Lower leg skin (tissue), 4 donors: ENCODE data around the gene KDM4B. TPM values are rescaled to one million over a fixed set of nuclear protein-coding genes. Genes with fewer than 3 reads are reported as not detected.
A peak's percentile ranks its signal among the peaks of the same experiment; 100 is the strongest.

Source experiments
- DNase-seq, 2 donors: peaks; one replicate each; pipeline ENCODE4 v3.0.0-alpha.2; 2019; ENCODE audit warnings: low spot score in 2 of 2
- H3K4me3 ChIP-seq: fragments of 200-600 bp; sonication (generic); 2 replicates; pipeline ENCODE4 v1.5.1; 2017; ENCODE audit warnings: mild to moderate bottlenecking, low read depth; ENCODE audit not compliant: poor library complexity, severe bottlenecking
- CTCF ChIP-seq, 3 donors: fragments of 450-650 bp; IDR thresholded peaks; one replicate each; pipeline ENCODE4 v1.5.1; 2016; ENCODE audit warnings: antibody characterized with exemption in 3 of 3, mild to moderate bottlenecking in 3 of 3, moderate library complexity in 2 of 3
- POLR2A ChIP-seq, 2 donors: fragments of 450-650 bp; IDR thresholded peaks; one replicate each; pipeline ENCODE4 v1.6.1; 2016 to 2017; ENCODE audit warnings: antibody characterized with exemption in 2 of 2, mild to moderate bottlenecking in 1 of 2, moderate library complexity in 1 of 2
- WGBS, 2 donors: methylation state at CpG; one replicate each; pipeline ENCODE4 v1.1.5; 2018; 5-methylcytosine and 5-hydroxymethylcytosine counted together
- intact Hi-C: fragments of 100-400 bp; cut with DNase I; formaldehyde crosslinking; loops from one replicate; pipeline ENCODE4 v1.15.0; 2023; ENCODE audit warnings: low total_unique reads
- total RNA-seq, 4 donors: library from RNA; depleted of rRNA; stranded (reverse); fragments of >200 nt; gene quantifications; one replicate each; pipeline ENCODE4 v1.1.0, GENCODE V29; 2016

KDM4B gene
- total RNA-seq, 4 donors from 2014 or later, result 40.1 to 71.4 (median 51.3) TPM

DNA sequence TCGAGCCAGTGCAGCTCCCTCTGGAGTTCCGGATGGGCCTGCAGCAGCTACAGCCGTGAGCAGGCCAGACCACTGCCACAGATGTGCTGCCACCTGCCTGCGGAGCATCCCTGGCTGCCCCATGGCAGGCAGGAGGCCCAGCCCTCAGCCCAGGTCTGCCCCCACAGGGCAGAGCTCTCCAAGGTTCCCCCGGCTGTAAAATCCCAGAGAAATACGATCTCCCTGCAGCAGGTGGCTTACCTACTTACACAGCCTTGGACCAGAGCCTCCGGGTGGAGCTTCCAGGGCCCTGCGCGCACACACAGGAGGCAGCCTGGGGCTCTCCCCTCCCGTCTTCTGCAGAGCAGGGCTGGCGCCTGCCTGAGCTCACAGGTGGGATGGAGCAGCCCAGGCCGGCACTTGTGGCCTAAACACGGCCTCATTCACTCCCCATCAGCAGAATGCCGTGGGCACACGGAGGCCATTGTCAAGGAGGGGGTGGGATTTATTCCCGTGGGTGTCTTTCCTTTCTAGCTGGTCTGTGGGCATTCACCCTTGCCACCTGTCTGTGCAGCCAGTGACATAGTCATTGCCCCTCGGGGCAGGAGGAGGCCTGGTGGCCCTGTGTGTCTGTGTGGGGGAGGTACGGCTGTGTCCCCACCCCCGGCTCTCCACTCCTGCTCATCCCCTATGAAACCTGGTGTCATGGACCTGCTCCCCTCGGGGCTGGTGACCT is 118.0 kb downstream of the KDM4B start:
- no peak for TF ChIP-seq CTCF (IDR thresholded peaks at IDR 0.05)
- TF ChIP-seq POLR2A (IDR thresholded peaks at IDR 0.05), result no peak
- H3K4me3 ChIP-seq, result no peak overlapping the region
- intact Hi-C loops, result no loop called here
- WGBS, 2 donors, result 80 to 84% methylated on average over 16 of the region's 20 CpGs
- no peak for DNase-seq

GRCh38 chr19:5089283-5089682 is 120.4 kb downstream of the KDM4B start:
- intact Hi-C loops, result no loop called here
- WGBS, 2 donors, result 91% methylated on average over 8 of the region's 8 CpGs
- no peak overlapping the region for H3K4me3 ChIP-seq
- no peak for TF ChIP-seq CTCF (IDR thresholded peaks at IDR 0.05)
- no peak for TF ChIP-seq POLR2A (IDR thresholded peaks at IDR 0.05)
- no peak for DNase-seq

- no peak overlapping the region for H3K4me3 ChIP-seq
- TF ChIP-seq CTCF (IDR thresholded peaks at IDR 0.05), result no peak
- TF ChIP-seq POLR2A (IDR thresholded peaks at IDR 0.05), result no peak
- no peak for DNase-seq
- WGBS, 2 donors, result 44 to 67% methylated on average over 3 to 8 of the region's 18 CpGs
- intact Hi-C loops, result no loop called here
Observed at GRCh38 chr19:5090465-5091017, 121.6 kb downstream of the KDM4B start.

GRCh38 chr19:5091018-5091683 is 122.2 kb downstream of the KDM4B start:
- WGBS, 2 donors, result 21 to 27% methylated on average over 22 of the region's 22 CpGs
- no peak overlapping the region for H3K4me3 ChIP-seq
- intact Hi-C loops, result no loop called here
- peak in 1 of 2 donors; percentile 37 for DNase-seq
- no peak for TF ChIP-seq POLR2A (IDR thresholded peaks at IDR 0.05)
- no peak for TF ChIP-seq CTCF (IDR thresholded peaks at IDR 0.05)

- WGBS, 2 donors, result 36 to 54% methylated on average over 24 to 28 of the region's 28 CpGs
- intact Hi-C loops, result loop anchor here (1.0 kb wide), 1 partner anchor 40 kb away; no protein-coding TSS in a partner anchor
- no peak for DNase-seq
- no peak for TF ChIP-seq CTCF (IDR thresholded peaks at IDR 0.05)
- no peak for TF ChIP-seq POLR2A (IDR thresholded peaks at IDR 0.05)
- no peak overlapping the region for H3K4me3 ChIP-seq
Observed at GRCh38 chr19:5091684-5092480, 123.0 kb downstream of the KDM4B start.
